GM12892 (cell line): Measurements from ENCODE around the gene PQBP1.

ENCODE experiments used
- DNase-seq: peaks from one replicate; pipeline ENCODE4 v3.0.0; 2011; ENCODE audit not compliant: insufficient read length
- FAIRE-seq: peaks from 2 replicates; lab custom pipeline; 2011; peaks lifted over from hg19 to GRCh38; lab: Jason Lieb, UNC
- POLR2A ChIP-seq: IDR thresholded peaks from 2 replicates; pipeline ENCODE4 v1.6.1; 2011; ENCODE audit warnings: low read depth, low read length, control low read depth
- POLR2AphosphoS5 ChIP-seq: IDR thresholded peaks from 2 replicates; pipeline ENCODE4 v1.6.1; 2011; ENCODE audit warnings: low read depth, low read length, control low read depth
- TAF1 ChIP-seq: IDR thresholded peaks from 2 replicates; pipeline ENCODE4 v1.6.1; 2011; ENCODE audit warnings: low read depth, mild to moderate bottlenecking, control low read depth, low read length, borderline replicate concordance

The PQBP1 gene

GRCh38 chrX:48890934-48891401, 6.8 kb upstream of the PQBP1 start:
- DNase-seq (no peak), FAIRE-seq (no peak)
- no peak for TF ChIP-seq TAF1
- no peak for TF ChIP-seq POLR2AphosphoS5
- no peak for TF ChIP-seq POLR2A

GRCh38 chrX:48891402-48892288, 6.1 kb upstream of the PQBP1 start:
- DNase-seq (peak; percentile 60), FAIRE-seq (peak; percentile 50)
- no peak for TF ChIP-seq POLR2AphosphoS5
- TF ChIP-seq TAF1 = no peak

- TF ChIP-seq POLR2AphosphoS5 (no peak), TAF1 (no peak), POLR2A (no peak)
- FAIRE-seq (no peak), DNase-seq (no peak)
Measured at GRCh38 chrX:48892896-48893295, 4.8 kb upstream of the PQBP1 start.

- TF ChIP-seq POLR2AphosphoS5 (no peak), TAF1 (no peak), POLR2A (no peak)
- FAIRE-seq (no peak), DNase-seq (no peak)
Measured at GRCh38 chrX:48893556-48894348, 4.0 kb upstream of the PQBP1 start.

GRCh38 chrX:48894891-48895290, 2.8 kb upstream of the PQBP1 start:
- DNase-seq (no peak), FAIRE-seq (no peak)
- TF ChIP-seq POLR2A (no peak), POLR2AphosphoS5 (no peak), TAF1 (no peak)

GRCh38 chrX:48896611-48897011, 1.1 kb upstream of the PQBP1 start:
- DNase-seq (no peak), FAIRE-seq (no peak)
- TF ChIP-seq TAF1 (no peak), POLR2A (no peak), POLR2AphosphoS5 (no peak)

- TF ChIP-seq POLR2A (no peak), TAF1 (no peak), POLR2AphosphoS5 (no peak)
- DNase-seq (no peak), FAIRE-seq (peak; percentile 5)
Measured at GRCh38 chrX:48897157-48897624, 539 bp upstream of the PQBP1 start.

- TF ChIP-seq POLR2AphosphoS5 = no peak
- no peak for TF ChIP-seq TAF1
- TF ChIP-seq POLR2A = no peak
- FAIRE-seq = no peak
- DNase-seq = no peak
Measured at GRCh38 chrX:48899078-48899410, 1.3 kb downstream of the PQBP1 start.

- TF ChIP-seq POLR2AphosphoS5 (no peak), POLR2A (no peak), TAF1 (no peak)
- FAIRE-seq = no peak
- no peak for DNase-seq
Measured at GRCh38 chrX:48901069-48901468, 3.3 kb downstream of the PQBP1 start.

GRCh38 chrX:48902135-48902534, 4.4 kb downstream of the PQBP1 start:
- no peak for TF ChIP-seq TAF1
- no peak for TF ChIP-seq POLR2AphosphoS5
- no peak for TF ChIP-seq POLR2A
- no peak for FAIRE-seq

GRCh38 chrX:48902776-48903175, 5.0 kb downstream of the PQBP1 start:
- DNase-seq = no peak
- no peak for FAIRE-seq
- TF ChIP-seq TAF1 (no peak), POLR2AphosphoS5 (no peak), POLR2A (no peak)

More at GRCh38 chrX:48902135-48902534, 4.4 kb downstream of the PQBP1 start:
- no peak for DNase-seq
